GM18858 (cell line): Measurements from ENCODE around the gene LRBA.
A peak's percentile ranks its signal among the peaks of the same experiment; 100 is the strongest.

ENCODE experiments used
- ATAC-seq: cut with Tn5 transposase; IDR thresholded peaks from one replicate; pipeline ENCODE4 v1.9.1; 2021; ENCODE audit not compliant: unreplicated experiment

Gene LRBA

GRCh38 chr4:150461957-150462356 is 553.1 kb downstream of the LRBA start:
- no peak for ATAC-seq

GRCh38 chr4:150457802-150458201 is 557.3 kb downstream of the LRBA start:
- ATAC-seq: no peak

- ATAC-seq: no peak
Measured at GRCh38 chr4:150451883-150452282, 563.2 kb downstream of the LRBA start.

GRCh38 chr4:150447356-150447755 is 567.7 kb downstream of the LRBA start:
- ATAC-seq: no peak

- ATAC-seq: no peak
Measured at GRCh38 chr4:150439451-150439933, 575.6 kb downstream of the LRBA start.

GRCh38 chr4:150436598-150437370 is 578.3 kb downstream of the LRBA start:
- ATAC-seq: no peak

- ATAC-seq: no peak
Measured at GRCh38 chr4:150431221-150431620, 583.9 kb downstream of the LRBA start.

GRCh38 chr4:150425161-150425560 is 589.9 kb downstream of the LRBA start:
- ATAC-seq: no peak

- no peak for ATAC-seq
Measured at GRCh38 chr4:150423503-150423902, 591.6 kb downstream of the LRBA start.

GRCh38 chr4:150423074-150423473 is 592.0 kb downstream of the LRBA start:
- no peak for ATAC-seq

- no peak for ATAC-seq
Measured at GRCh38 chr4:150421612-150422011, 593.5 kb downstream of the LRBA start.

GRCh38 chr4:150419939-150420338 is 595.1 kb downstream of the LRBA start:
- ATAC-seq: no peak

GRCh38 chr4:150418757-150419410 is 596.2 kb downstream of the LRBA start:
- no peak for ATAC-seq

GRCh38 chr4:150415213-150415612 is 599.9 kb downstream of the LRBA start:
- no peak for ATAC-seq

GRCh38 chr4:150411520-150411919 is 603.6 kb downstream of the LRBA start:
- no peak for ATAC-seq

GRCh38 chr4:150402871-150403272 is 612.2 kb downstream of the LRBA start:
- ATAC-seq: peak; percentile 85

- ATAC-seq: no peak
Measured at GRCh38 chr4:150401083-150401687, 613.9 kb downstream of the LRBA start.

- no peak for ATAC-seq
Measured at GRCh38 chr4:150395872-150396271, 619.2 kb downstream of the LRBA start.

- ATAC-seq: no peak
Measured at GRCh38 chr4:150394046-150394445, 621.0 kb downstream of the LRBA start.

- no peak for ATAC-seq
Measured at GRCh38 chr4:150391052-150391451, 624.0 kb downstream of the LRBA start.

GRCh38 chr4:150390531-150390910 is 624.6 kb downstream of the LRBA start:
- no peak for ATAC-seq

- ATAC-seq: no peak
Measured at GRCh38 chr4:150389896-150390530, 625.1 kb downstream of the LRBA start.
